Measurements from ENCODE around the gene TNS1.

The TNS1 gene

GRCh38 chr2:217759991-217760390 is 242.8 kb downstream of the TNS1 start:
- in situ Hi-C loops (cut with MboI; ENCODE audit: low sequenced_read_pairs) = no loop called here

GRCh38 chr2:217757108-217757463 is 245.7 kb downstream of the TNS1 start:
- in situ Hi-C loops (cut with MboI; ENCODE audit: low sequenced_read_pairs) = no loop called here

- in situ Hi-C loops (cut with MboI; ENCODE audit: low sequenced_read_pairs) = no loop called here
Measured at GRCh38 chr2:217756375-217757107, 246.3 kb downstream of the TNS1 start.

- in situ Hi-C loops (cut with MboI; ENCODE audit: low sequenced_read_pairs) = no loop called here
Measured at GRCh38 chr2:217755027-217755745, 247.6 kb downstream of the TNS1 start.

- in situ Hi-C loops (cut with MboI; ENCODE audit: low sequenced_read_pairs) = no loop called here
Measured at GRCh38 chr2:217753460-217754200, 249.2 kb downstream of the TNS1 start.

GRCh38 chr2:217752714-217753459 is 249.9 kb downstream of the TNS1 start:
- in situ Hi-C loops (cut with MboI; ENCODE audit: low sequenced_read_pairs) = no loop called here

GRCh38 chr2:217751952-217752351 is 250.8 kb downstream of the TNS1 start:
- in situ Hi-C loops (cut with MboI; ENCODE audit: low sequenced_read_pairs) = no loop called here

GRCh38 chr2:217751192-217751591 is 251.6 kb downstream of the TNS1 start:
- in situ Hi-C loops (cut with MboI; ENCODE audit: low sequenced_read_pairs) = no loop called here
